Thyroid gland (tissue), 4 donors: ENCODE results near the gene NECAB2.

Experiments
- POLR2A ChIP-seq, 2 donors: fragments of 450-650 bp; IDR thresholded peaks; one replicate each; pipeline ENCODE4 v1.6.1; 2017; ENCODE audit warnings: antibody characterized with exemption in 2 of 2, mild to moderate bottlenecking in 2 of 2, moderate library complexity in 1 of 2
- TF ChIP-seq, protein P1 (sequence below), 6 experiments: fragments of 200-600 bp in 3 of 6; fragments of 450-650 bp in 3 of 6; sonication (generic) in 3 of 6; IDR thresholded peaks; one replicate each; pipeline ENCODE4 v1.5.1; 2016 to 2019; ENCODE audit warnings: antibody characterized with exemption in 6 of 6, mild to moderate bottlenecking in 2 of 6, inconsistent platforms in 1 of 6, moderate library complexity in 1 of 6

DNA sequence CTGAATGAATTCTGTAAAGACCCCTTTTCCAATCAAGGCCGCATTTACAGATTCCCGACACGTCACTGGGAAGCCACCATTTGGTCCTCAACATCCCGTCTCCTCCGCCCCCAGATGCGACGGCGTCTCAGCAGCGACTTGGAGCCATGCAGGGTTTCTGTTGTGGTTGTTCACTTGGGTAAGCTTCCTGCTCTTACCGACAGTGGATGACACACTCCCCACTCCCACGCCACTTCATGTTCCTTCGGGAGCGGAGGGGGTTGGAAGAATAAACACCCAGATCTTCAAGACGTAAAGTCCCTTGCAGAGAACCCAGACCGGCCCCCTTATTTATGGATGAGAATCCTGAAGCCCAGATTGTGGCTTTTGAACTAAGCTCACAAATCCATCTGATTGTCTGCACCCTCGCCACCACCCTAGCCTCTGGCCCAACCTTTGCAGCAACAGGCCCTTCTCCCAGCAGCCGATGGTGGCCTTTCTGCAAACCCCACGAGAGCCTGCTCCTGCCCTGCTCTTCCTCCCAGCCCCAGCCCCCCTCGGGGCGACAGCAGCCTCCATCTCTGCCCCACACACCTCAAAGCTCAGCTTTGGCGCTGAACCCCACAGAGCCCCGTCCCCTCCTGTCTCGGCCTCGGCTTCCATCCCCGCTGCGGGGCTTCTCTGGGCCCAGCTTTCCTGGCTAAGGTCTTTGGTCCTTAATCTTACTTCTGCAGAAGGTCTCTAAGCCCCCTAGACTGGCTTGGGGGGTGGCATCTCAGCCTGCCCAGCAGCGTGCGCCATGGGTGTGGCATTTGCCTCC lies 34.0 kb upstream of the NECAB2 start:
- TF ChIP-seq, protein P1, sequence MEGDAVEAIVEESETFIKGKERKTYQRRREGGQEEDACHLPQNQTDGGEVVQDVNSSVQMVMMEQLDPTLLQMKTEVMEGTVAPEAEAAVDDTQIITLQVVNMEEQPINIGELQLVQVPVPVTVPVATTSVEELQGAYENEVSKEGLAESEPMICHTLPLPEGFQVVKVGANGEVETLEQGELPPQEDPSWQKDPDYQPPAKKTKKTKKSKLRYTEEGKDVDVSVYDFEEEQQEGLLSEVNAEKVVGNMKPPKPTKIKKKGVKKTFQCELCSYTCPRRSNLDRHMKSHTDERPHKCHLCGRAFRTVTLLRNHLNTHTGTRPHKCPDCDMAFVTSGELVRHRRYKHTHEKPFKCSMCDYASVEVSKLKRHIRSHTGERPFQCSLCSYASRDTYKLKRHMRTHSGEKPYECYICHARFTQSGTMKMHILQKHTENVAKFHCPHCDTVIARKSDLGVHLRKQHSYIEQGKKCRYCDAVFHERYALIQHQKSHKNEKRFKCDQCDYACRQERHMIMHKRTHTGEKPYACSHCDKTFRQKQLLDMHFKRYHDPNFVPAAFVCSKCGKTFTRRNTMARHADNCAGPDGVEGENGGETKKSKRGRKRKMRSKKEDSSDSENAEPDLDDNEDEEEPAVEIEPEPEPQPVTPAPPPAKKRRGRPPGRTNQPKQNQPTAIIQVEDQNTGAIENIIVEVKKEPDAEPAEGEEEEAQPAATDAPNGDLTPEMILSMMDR (IDR thresholded peaks at IDR 0.05): no peak
- TF ChIP-seq POLR2A (IDR thresholded peaks at IDR 0.05): no peak
